Spleen (tissue), 7 donors: Measurements from ENCODE around the gene USP2.

Experiments used
- CTCF ChIP-seq, 11 experiments: fragments of 200-600 bp in 7 of 11; fragments of 450-650 bp in 4 of 11; sonication (generic) in 4 of 11; IDR thresholded peaks in 8 of 11; conservative IDR thresholded peaks in 3 of 11; 1 replicate in 7 of 11; 2 replicates in 4 of 11; pipeline versions ENCODE4 v1.4.0 to v1.8.0; 2016 to 2021; ENCODE audit warnings: antibody characterized with exemption in 11 of 11, inconsistent platforms in 4 of 11, mild to moderate bottlenecking in 1 of 11
- POLR2A ChIP-seq, 3 donors: fragments of 450-650 bp; IDR thresholded peaks; one replicate each; pipeline ENCODE4 v1.5.1; 2017; ENCODE audit warnings: antibody characterized with exemption in 3 of 3, mild to moderate bottlenecking in 1 of 3
- donor health status: DM: no; HTN: no; CAD: no; lungs with moderate emphysema.
- donor health status: DM: no; HTN: no; CAD: no.
- donor health status: DM: no; HTN: no; CAD: no.

- TF ChIP-seq CTCF (IDR thresholded peaks at IDR 0.05 in 8 of 11, conservative IDR thresholded peaks at IDR 0.05 in 3 of 11) (no peak), POLR2A (IDR thresholded peaks at IDR 0.05) (no peak)
Measured at GRCh38 chr11:119329320-119329719, 52.2 kb downstream of the USP2 start.
